HG03521 (cell line): ENCODE data around the gene CEP250.
"Not testable (repeated sequence)": the region's sequence is repeated elsewhere in the genome, so short reads cannot be mapped to it uniquely, and the experiment has no call there.

ENCODE experiments used
- ATAC-seq: cut with Tn5 transposase; IDR thresholded peaks from one replicate; pipeline ENCODE4 v1.9.1; 2021; ENCODE audit warnings: mild to moderate bottlenecking, moderate library complexity; ENCODE audit not compliant: unreplicated experiment

CEP250 gene

GRCh38 chr20:35496481-35496880, 41.1 kb downstream of the CEP250 start:
- ATAC-seq: no peak

DNA sequence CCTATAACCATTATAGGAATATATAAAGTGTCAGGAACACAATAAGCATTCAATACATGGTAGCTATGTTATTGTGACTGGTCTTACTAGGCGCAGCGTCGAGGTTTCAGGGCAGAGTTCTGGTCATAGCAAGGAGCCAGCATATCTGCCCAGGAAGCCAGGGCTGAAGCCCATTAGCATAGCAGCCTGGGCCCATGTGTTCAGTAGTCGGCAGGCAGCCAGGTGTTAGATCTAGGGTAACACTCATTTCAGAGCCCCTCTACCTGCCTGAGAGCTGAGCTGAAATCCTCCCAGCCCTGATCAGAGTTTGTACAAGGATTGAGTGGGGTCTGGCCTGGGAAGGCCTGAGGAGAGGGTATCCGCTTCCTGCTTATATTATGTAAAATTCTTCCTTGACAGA, 41.9 kb downstream of the CEP250 start:
- no peak for ATAC-seq

DNA sequence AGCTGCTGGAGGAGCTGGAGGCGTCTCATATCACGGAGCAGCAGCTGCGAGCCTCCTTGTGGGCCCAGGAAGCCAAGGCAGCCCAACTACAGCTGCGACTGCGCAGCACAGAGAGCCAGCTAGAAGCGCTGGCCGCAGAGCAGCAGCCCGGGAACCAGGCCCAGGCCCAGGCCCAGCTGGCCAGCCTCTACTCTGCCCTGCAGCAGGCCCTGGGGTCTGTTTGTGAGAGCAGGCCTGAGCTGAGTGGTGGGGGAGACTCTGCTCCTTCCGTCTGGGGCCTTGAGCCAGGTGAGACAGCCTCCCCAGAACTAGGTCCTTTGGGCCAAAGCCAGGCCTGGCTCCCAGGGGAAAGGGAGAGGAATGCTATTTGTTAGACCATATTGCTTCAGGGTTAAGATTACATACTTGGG, 42.4 kb downstream of the CEP250 start:
- ATAC-seq: no peak

- no peak for ATAC-seq
Measured at GRCh38 chr20:35499271-35499670, 43.9 kb downstream of the CEP250 start.

DNA sequence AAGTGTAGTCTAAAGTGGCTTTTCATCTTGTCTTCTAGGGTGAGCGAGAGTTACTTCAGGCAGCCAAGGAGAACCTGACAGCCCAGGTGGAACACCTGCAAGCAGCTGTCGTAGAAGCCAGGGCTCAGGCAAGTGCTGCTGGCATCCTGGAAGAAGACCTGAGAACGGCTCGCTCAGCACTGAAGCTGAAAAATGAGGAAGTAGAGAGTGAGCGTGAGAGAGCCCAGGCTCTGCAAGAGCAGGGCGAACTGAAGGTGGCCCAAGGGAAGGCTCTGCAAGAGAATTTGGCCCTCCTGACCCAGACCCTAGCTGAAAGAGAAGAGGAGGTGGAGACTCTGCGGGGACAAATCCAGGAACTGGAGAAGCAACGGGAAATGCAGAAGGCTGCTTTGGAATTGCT, 47.0 kb downstream of the CEP250 start:
- no peak for ATAC-seq

- ATAC-seq: no peak
Measured at GRCh38 chr20:35503281-35503680, 47.9 kb downstream of the CEP250 start.

GRCh38 chr20:35503841-35504561, 48.6 kb downstream of the CEP250 start:
- no peak for ATAC-seq

GRCh38 chr20:35504751-35505150, 49.4 kb downstream of the CEP250 start:
- ATAC-seq: no peak

GRCh38 chr20:35506179-35506578, 50.8 kb downstream of the CEP250 start:
- no peak for ATAC-seq

DNA sequence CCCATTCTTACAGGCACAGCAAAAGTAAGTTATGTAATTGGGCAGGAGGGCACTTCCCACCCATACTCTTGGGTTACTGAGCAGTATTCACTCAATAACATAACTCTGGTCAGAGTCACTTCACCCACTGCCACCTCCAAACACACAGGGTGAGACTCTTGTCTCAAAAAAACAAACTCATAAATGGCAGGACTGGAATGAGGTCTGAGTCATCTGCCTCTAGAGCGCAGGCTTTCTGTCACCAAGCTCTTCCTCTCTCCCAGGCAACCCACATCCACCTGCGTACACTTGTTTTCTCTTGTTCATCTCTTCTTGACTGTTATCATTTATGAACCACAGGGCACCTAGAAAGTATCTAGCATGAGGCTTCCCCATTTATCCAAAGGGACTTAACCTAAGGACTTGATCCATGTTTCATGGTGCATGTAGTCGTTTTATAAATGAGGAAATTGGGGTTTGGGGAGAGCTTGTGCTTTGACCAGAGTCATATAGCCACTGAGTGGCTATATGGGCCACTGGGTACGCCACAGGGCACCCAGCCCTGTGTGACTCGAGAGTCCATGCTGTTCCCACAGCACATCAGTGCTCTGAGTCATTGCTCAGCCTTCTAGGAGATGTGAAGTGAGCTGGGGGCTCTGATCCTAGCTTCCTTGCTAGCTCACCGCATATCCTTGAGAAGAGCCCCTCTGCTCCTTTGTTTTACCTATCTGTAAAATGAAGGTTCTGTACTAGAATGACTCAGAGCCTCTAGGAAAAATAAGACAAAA, 51.7 kb downstream of the CEP250 start:
- no peak for ATAC-seq

DNA sequence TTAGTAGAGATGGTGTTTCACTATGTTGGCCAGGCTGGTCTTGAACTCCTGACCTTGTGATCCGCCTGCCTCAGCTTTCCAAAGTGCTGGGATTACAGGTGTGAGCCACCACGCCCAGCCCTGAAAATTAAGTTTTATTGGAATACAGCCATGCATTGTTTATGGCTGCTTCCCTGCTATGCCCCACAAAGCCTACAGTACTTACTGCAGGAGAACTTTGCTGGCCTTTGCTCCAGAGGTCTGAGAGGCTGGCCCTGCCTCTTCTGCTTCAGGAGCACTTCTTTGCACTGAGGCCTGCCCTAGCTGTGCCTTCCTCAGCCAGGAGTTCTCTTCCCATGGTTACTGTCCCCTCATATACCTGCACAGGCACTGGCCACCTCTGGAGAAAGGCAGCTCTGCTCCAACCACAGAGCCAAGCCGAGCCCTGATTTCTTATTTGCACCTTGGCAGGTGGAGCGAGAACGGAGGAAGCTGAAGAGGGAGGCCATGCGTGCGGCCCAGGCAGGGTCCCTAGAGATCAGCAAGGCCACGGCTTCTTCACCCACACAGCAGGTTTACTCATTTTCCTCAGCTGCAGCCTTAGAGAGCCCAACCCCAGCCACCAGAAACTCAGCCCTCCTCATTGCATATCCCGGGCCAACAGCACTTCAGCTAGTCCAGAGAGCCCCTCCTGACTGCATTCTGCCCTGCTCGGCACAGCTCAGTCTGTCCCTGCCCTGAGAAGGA, 53.3 kb downstream of the CEP250 start:
- no peak for ATAC-seq

DNA sequence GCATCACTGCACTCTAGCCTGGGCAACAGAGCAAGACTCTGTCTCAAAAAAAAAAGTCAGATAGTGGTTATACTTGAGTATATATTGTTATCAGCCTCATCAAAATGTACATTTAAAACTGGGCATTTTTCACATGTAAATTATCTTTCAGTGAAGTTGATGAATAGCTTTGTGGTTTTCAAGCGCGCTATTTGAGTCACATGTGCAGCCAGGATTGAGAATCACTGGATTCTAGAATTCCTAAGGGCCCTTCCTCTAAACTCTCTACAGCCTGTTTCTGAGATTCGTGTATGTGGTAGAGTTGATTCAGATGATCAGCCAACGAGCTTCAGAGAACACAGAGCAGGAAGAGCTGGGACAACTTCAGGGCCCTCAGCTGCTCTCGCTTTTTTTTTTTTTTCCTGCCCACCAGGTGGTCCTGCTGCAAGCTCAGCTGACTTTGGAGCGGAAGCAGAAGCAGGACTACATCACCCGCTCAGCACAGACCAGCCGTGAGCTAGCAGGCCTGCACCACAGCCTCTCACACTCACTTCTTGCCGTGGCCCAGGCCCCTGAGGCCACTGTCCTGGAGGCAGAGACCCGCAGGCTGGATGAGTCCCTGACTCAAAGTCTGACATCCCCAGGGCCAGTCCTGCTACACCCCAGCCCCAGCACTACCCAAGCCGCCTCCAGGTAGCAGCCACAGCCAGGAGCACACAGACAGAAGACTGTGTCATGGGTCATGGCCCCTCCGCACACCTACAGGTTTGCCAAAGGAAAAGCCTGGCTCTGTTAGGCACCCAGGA, 55.7 kb downstream of the CEP250 start:
- ATAC-seq: no peak

GRCh38 chr20:35511814-35512420, 56.5 kb downstream of the CEP250 start:
- ATAC-seq: no peak

DNA sequence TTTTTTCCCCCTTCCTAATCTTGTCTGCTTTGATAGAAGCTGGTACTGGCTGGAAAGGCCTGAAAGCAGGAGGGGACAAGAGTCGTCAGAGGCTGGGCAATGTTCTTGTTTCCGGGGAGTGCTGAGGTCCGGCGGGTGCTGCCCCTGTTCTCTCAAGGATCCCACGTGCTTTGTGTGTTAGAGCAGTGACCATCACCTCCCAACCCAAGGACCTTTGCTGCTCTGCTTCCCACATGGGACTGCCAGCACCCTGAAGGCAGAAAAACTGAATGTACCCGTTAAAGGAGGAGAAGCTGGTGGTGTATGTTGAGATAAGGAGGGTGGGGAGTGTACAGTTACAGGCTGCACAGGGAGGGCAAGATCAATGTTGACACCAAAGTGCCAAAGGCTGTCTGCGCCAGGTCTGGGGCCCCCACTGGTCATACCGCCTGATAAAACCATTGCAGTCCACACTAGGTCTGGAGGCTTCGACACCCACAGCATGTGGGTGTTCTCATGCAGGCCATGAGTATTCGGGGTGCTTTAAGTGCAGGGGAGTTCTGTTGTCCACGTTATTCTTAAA, 59.1 kb downstream of the CEP250 start:
- ATAC-seq: no peak

- no peak for ATAC-seq
Measured at GRCh38 chr20:35515341-35515740, 59.9 kb downstream of the CEP250 start.

DNA sequence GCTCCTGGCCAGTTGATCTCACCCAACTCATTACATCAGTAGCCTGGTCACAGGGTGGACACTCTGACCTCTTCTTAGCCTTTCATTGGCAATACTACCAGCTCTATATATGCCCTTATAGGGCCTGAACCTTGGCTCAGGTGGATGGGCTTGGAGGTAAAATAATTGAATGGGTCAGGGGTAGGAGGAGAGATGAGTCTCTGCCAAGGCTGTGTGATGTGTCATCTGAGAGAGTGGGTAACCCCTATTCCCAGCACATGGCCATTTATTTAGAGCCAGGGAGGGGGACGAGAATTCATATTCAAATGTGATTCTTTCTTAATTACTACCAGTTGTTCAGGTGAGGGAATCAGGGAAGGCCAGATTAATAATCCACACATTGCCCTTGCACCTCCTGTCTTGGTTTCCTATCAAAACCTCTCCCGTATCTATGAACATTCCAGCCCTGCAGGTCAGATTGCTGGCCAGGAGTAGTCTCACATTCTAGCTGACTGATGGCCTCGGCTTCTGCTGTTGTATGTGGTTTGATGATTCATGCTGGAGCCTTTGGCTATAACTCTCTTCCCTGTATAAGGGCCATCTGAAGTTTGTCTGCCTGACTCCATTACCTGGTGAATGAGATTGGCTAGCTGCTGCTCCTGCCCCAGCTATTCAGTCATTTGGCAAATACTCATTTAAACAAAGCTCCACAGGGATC, 60.7 kb downstream of the CEP250 start:
- no peak for ATAC-seq

DNA sequence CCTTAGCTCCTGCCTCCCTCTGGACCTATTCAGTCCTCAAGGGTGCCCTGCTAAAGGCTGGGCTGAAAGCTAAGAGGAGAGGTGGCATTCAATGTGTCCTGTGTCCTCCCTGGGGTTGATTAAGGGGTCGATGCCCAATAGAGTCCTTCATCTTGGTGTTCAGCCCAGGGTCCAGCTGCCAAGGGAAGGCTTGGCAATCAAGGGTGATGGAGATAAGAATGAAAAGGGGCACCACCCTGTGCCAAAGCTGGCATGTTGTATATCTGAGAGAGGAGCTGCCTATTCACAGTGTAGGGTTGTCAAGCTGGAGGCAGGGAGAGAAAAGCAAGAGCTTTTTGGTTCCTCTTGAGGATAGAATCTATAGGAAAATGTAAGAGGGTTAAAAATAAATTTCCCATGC, 61.7 kb downstream of the CEP250 start:
- no peak for ATAC-seq

- not testable (repeated sequence) for ATAC-seq
Measured at GRCh38 chr20:35517767-35518166, 62.4 kb downstream of the CEP250 start.

DNA sequence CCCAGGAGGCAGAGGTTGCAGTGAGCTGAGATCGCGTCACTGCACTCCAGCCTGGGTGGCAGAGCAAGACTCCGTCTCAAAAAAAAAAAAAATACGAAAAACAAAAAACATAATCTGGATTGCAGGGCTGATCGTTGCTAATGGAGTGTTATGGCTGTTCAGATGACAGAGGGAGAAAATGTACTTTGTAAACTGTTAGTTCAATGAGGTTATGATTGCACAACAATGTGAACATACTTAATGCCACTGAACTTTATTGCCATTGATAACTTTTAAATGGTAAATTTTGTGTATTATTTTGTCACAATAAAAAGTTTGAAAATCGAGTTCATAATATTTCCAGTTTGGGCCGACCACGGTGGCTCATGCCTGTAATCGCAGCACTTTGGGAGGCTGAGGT, 63.6 kb downstream of the CEP250 start:
- ATAC-seq: no peak
